H1 (cell line): ENCODE measurements around the gene DCDC1. TPM values are rescaled to one million over a fixed set of nuclear protein-coding genes. Genes with fewer than 3 reads are reported as not detected.
A peak's percentile ranks its signal among the peaks of the same experiment; 100 is the strongest.

Source experiments
- CTCF ChIA-PET: fragments of 300-600 bp; sonication (Branson Sonifier 250); formaldehyde crosslinking; loops from one replicate; lab custom pipeline; 2021; ENCODE audit not compliant: partially characterized antibody; lab: Charles Lee
- POLR2A ChIA-PET: fragments of 300-600 bp; sonication (Branson Sonifier 250); formaldehyde crosslinking; loops from one replicate; lab custom pipeline; 2021; ENCODE audit warnings: inconsistent platforms; ENCODE audit not compliant: partially characterized antibody; lab: Charles Lee
- DNase-seq, 2 experiments: peaks; one replicate each; pipeline versions ENCODE4 v3.0.0 to v3.0.0-alpha.2; 2010 to 2022; ENCODE audit warnings: low spot score in 2 of 2, low read depth in 1 of 2, mixed read lengths in 1 of 2
- FAIRE-seq: peaks from 2 replicates; lab custom pipeline; 2011; peaks lifted over from hg19 to GRCh38; lab: Jason Lieb, UNC
- H2AFZ ChIP-seq: 2 replicates; pipeline ENCODE4 v1.8.1; 2012; ENCODE audit warnings: low read length, inconsistent platforms
- H2AK5ac ChIP-seq: 2 replicates; pipeline ENCODE4 v1.6.1; 2013; ENCODE audit warnings: low read depth, low read length
- H2BK120ac ChIP-seq: replicated peaks from 2 replicates; pipeline ENCODE3; 2013; ENCODE audit warnings: low read depth, low read length, inconsistent platforms
- H2BK12ac ChIP-seq: 2 replicates; pipeline ENCODE4 v1.6.1; 2013; ENCODE audit warnings: low read depth, low read length
- H2BK15ac ChIP-seq: 2 replicates; pipeline ENCODE4 v1.6.1; 2013; ENCODE audit warnings: low read length
- H2BK20ac ChIP-seq: 2 replicates; pipeline ENCODE4 v1.6.1; 2013; ENCODE audit warnings: low read length
- H2BK5ac ChIP-seq: 2 replicates; pipeline ENCODE4 v1.6.1; 2013; ENCODE audit warnings: low read depth, low read length
- H3K14ac ChIP-seq: 2 replicates; pipeline ENCODE4 v1.6.1; 2013; ENCODE audit warnings: inconsistent platforms; ENCODE audit not compliant: insufficient read length
- H3K18ac ChIP-seq: 2 replicates; pipeline ENCODE4 v1.6.1; 2013; ENCODE audit warnings: low read length; ENCODE audit errors: extremely low read depth
- H3K23ac ChIP-seq: 2 replicates; pipeline ENCODE4 v1.6.1; 2013; ENCODE audit warnings: inconsistent platforms; ENCODE audit not compliant: insufficient read length
- H3K23me2 ChIP-seq: 2 replicates; pipeline ENCODE4 v1.6.1; 2013; ENCODE audit warnings: low read depth, low read length
- H3K27ac ChIP-seq: 2 replicates; pipeline ENCODE4 v1.6.1; 2011; ENCODE audit warnings: low read depth, low read length, inconsistent platforms
- H3K27me3 ChIP-seq, 4 experiments: replicated peaks in 1 of 4; 1 replicate in 1 of 4; 2 replicates in 3 of 4; pipeline versions ENCODE4 v1.6.1 to v1.8.1; 2011 to 2013; ENCODE audit warnings: low read length in 3 of 4, mild to moderate bottlenecking in 3 of 4, inconsistent platforms in 2 of 4, mixed read lengths in 2 of 4, moderate library complexity in 1 of 4; ENCODE audit not compliant: control insufficient read depth in 3 of 4, insufficient read depth in 3 of 4; ENCODE audit errors: extremely low read depth in 1 of 4
- H3K36me3 ChIP-seq, 4 experiments: 2 replicates each; pipeline versions ENCODE4 v1.6.1 to v1.8.1; 2011 to 2013; ENCODE audit warnings: mild to moderate bottlenecking in 4 of 4, low read length in 3 of 4, moderate library complexity in 2 of 4, control low read depth in 1 of 4, inconsistent platforms in 1 of 4; ENCODE audit not compliant: insufficient read depth in 4 of 4, control insufficient read depth in 2 of 4
- H3K4ac ChIP-seq: replicated peaks from 2 replicates; pipeline ENCODE3; 2013; ENCODE audit warnings: low read length, low read depth, mixed read lengths, inconsistent platforms; ENCODE audit not compliant: insufficient read length
- H3K4me1 ChIP-seq, 4 experiments: replicated peaks in 1 of 4; 1 replicate in 1 of 4; 2 replicates in 3 of 4; pipeline versions ENCODE4 v1.6.1 to v1.8.1; 2011 to 2013; ENCODE audit warnings: low read length in 3 of 4, inconsistent platforms in 2 of 4, mixed read lengths in 1 of 4; ENCODE audit not compliant: insufficient read depth in 4 of 4, control insufficient read depth in 3 of 4
- H3K4me2 ChIP-seq, 2 experiments: 2 replicates each; pipeline versions ENCODE4 v1.6.1 to v1.8.1; 2011 to 2013; ENCODE audit warnings: low read depth in 2 of 2, low read length in 2 of 2, control low read depth in 1 of 2, inconsistent platforms in 1 of 2, mild to moderate bottlenecking in 1 of 2; ENCODE audit not compliant: insufficient read depth in 1 of 2
- H3K4me3 ChIP-seq, 4 experiments: fragments of 200-600, 300-600 bp in 1 of 4; sonication (generic), shearing (Covaris generic), sonication (Bioruptor Twin) in 1 of 4; 2 replicates each; pipeline versions ENCODE4 v1.5.1 to v1.8.1; 2011 to 2016; ENCODE audit warnings: low read length in 4 of 4, low read depth in 3 of 4, control low read depth in 2 of 4, inconsistent platforms in 2 of 4, mild to moderate bottlenecking in 2 of 4, mixed read lengths in 1 of 4, moderate library complexity in 1 of 4; ENCODE audit not compliant: insufficient read depth in 2 of 4; ENCODE audit errors: extremely low read depth in 1 of 4
- H3K56ac ChIP-seq: replicated peaks from 2 replicates; pipeline ENCODE3; 2013; ENCODE audit warnings: low read depth, mild to moderate bottlenecking, mixed read lengths, low read length, inconsistent platforms; ENCODE audit not compliant: insufficient read length
- H3K79me1 ChIP-seq: 2 replicates; pipeline ENCODE4 v1.6.1; 2013; ENCODE audit warnings: low read depth, low read length, control low read depth
- H3K79me2 ChIP-seq, 2 experiments: 2 replicates each; pipeline versions ENCODE4 v1.6.1 to v1.8.1; 2012 to 2013; ENCODE audit warnings: low read length in 2 of 2, mild to moderate bottlenecking in 2 of 2, inconsistent platforms in 1 of 2; ENCODE audit not compliant: insufficient read depth in 2 of 2, control insufficient read depth in 1 of 2
- H3K9ac ChIP-seq, 4 experiments: replicated peaks in 1 of 4; 1 replicate in 1 of 4; 2 replicates in 3 of 4; pipeline versions ENCODE4 v1.6.1 to v1.8.1; 2011 to 2013; ENCODE audit warnings: low read depth in 3 of 4, low read length in 3 of 4, control low read depth in 2 of 4, mild to moderate bottlenecking in 2 of 4, moderate library complexity in 2 of 4, inconsistent platforms in 1 of 4; ENCODE audit errors: extremely low read depth in 1 of 4
- H3K9me3 ChIP-seq, 2 experiments: 2 replicates each; pipeline versions ENCODE4 v1.6.1 to v1.8.1; 2012 to 2013; ENCODE audit warnings: mild to moderate bottlenecking in 2 of 2, moderate library complexity in 2 of 2, control low read depth in 1 of 2, inconsistent platforms in 1 of 2, low read depth in 1 of 2, low read length in 1 of 2, mixed read lengths in 1 of 2; ENCODE audit not compliant: insufficient read depth in 2 of 2
- H4K20me1 ChIP-seq, 2 experiments: replicated peaks in 1 of 2; 2 replicates each; pipeline versions ENCODE3 to v1.8.1; 2011 to 2013; ENCODE audit warnings: inconsistent platforms in 2 of 2, low read length in 2 of 2, mild to moderate bottlenecking in 1 of 2; ENCODE audit not compliant: insufficient read depth in 2 of 2, control insufficient read depth in 1 of 2
- H4K5ac ChIP-seq: 2 replicates; pipeline ENCODE4 v1.6.1; 2013; ENCODE audit warnings: low read length, low read depth, mixed read lengths, inconsistent platforms; ENCODE audit not compliant: insufficient read length
- H4K8ac ChIP-seq: 2 replicates; pipeline ENCODE4 v1.8.0; 2013; ENCODE audit warnings: mild to moderate bottlenecking, moderate library complexity, low read length, inconsistent platforms; ENCODE audit not compliant: insufficient read depth; ENCODE audit errors: extremely low read depth
- H4K91ac ChIP-seq: replicated peaks from 2 replicates; pipeline ENCODE3; 2013; ENCODE audit warnings: low read length, mixed read lengths, inconsistent platforms; ENCODE audit not compliant: insufficient read length
- CEBPB ChIP-seq: IDR thresholded peaks from 2 replicates; pipeline ENCODE4 v1.6.1; 2012; ENCODE audit warnings: low read depth, low read length
- EGR1 ChIP-seq: IDR thresholded peaks from 2 replicates; pipeline ENCODE4 v1.6.1; 2011; ENCODE audit warnings: low read depth, low read length, borderline replicate concordance
- TAF7 ChIP-seq: optimal IDR thresholded peaks from 2 replicates; pipeline ENCODE3; 2011; ENCODE audit warnings: low read depth, mild to moderate bottlenecking, inconsistent platforms, low read length, moderate library complexity, borderline replicate concordance
- TBP ChIP-seq: IDR thresholded peaks from 2 replicates; pipeline ENCODE4 v1.6.1; 2011; ENCODE audit warnings: low read depth, low read length, improper control_type of control experiment
- TCF12 ChIP-seq: IDR thresholded peaks from 2 replicates; pipeline ENCODE4 v1.6.1; 2011; ENCODE audit warnings: low read depth, mild to moderate bottlenecking, low read length
- TEAD4 ChIP-seq: IDR thresholded peaks from 2 replicates; pipeline ENCODE4 v1.6.1; 2012; ENCODE audit warnings: low read depth, low read length, inconsistent platforms, mixed read lengths
- YY1 ChIP-seq: IDR thresholded peaks from 2 replicates; pipeline ENCODE4 v1.6.1; 2011; ENCODE audit warnings: low read depth, mild to moderate bottlenecking, low read length
- WGBS, 2 experiments: shearing (Covaris generic) in 1 of 2; methylation state at CpG; one replicate each; pipeline versions ENCODE4 v1.1.6 to v1.1.7; 2013 to 2015; ENCODE audit warnings: low lambda C conversion rate in 2 of 2, mixed read lengths in 2 of 2, inconsistent platforms in 1 of 2, low coverage in 1 of 2, missing lambda C conversion rate in 1 of 2; ENCODE audit not compliant: insufficient replicate concordance in 2 of 2, insufficient coverage in 1 of 2, insufficient read length in 1 of 2; ENCODE audit errors: extremely low coverage in 1 of 2, missing lambda C conversion rate in 1 of 2; 5-methylcytosine and 5-hydroxymethylcytosine counted together
- polyA plus RNA-seq, 7 experiments: library from polyadenylated mRNA; depleted of rRNA in 3 of 7; stranded (reverse) in 5 of 7; unstranded in 2 of 7; fragments of >200 nt in 5 of 7; fragments of 200-250 nt in 2 of 7; gene quantifications; 1 replicate in 5 of 7; 2 replicates in 1 of 7; 4 replicates in 1 of 7; pipeline versions ENCODE4 v1.2.1 to v1.2.3, GENCODE V29; 2011 to 2013; ENCODE audit warnings: missing spikeins in 2 of 7, mixed read lengths in 2 of 7
- total RNA-seq: library from RNA; stranded (reverse); fragmentation: NEBNext Ultra II Directional; extraction: Animal tissue kit (Norgen Biotek cat#: 25700); gene quantifications from 2 replicates; pipeline ENCODE4 v1.2.1, GENCODE V29; 2021

The DCDC1 gene
- total and polyA plus RNA-seq, 2 of the 8 experiments (the other 6 are each of a cell fraction or from before 2014, with no cell fraction given): 0.15 to 0.56 TPM

DNA sequence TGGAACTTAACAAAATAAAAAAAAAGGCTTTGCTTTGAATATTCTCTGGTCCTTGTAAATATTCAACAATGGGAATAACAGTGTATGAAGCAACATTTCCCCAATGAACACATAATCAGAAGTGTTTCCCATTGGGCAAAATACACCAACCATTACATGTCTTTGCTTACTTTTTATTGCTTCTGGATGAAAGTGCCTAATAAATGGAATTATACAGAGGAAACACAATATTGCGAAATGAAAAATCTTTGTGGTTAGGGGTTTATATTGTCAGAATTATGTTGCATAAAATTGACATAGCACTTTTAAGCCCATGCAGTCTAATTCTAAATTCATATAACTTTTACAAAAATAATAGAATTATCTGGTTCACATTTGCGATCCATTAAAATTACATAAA, 386.4 kb downstream of the DCDC1 start:
- H3K4me1 ChIP-seq: no peaks in the 10 kb centered on the region; a peak in 1 of 7 replicates
- TF ChIP-seq TAF7 (no peak), TEAD4 (no peak), TCF12 (no peak), EGR1 (no peak), TBP (no peak), CEBPB (0 out of 2 replicates have a peak, but pooled peaks have one; percentile 17), YY1 (no peak)
- TF ChIP-seq, all 59 proteins: peak for 1
- Histone ChIP-seq H2BK15ac (no peak overlapping the region), H3K56ac (no peak overlapping the region), H3K14ac (no peak overlapping the region), H4K91ac (no peak overlapping the region), H3K4me3 (no peak overlapping the region), H3K79me2 (no peaks in the 10 kb centered on the region), H3K79me1 (no peaks in the 10 kb centered on the region), H2BK20ac (no peak overlapping the region), H3K4me2 (no peak overlapping the region), H2AK5ac (no peak overlapping the region), H2AFZ (no peak overlapping the region), H3K23me2 (peaks cover 2% of the 10 kb centered on the region; the same call in 1 of the 2 replicates), H2BK5ac (no peak overlapping the region), H3K27ac (no peak overlapping the region), H2BK120ac (no peak overlapping the region), H3K4ac (no peak overlapping the region), H4K20me1 (no peaks in the 10 kb centered on the region), H4K5ac (no peak overlapping the region), H3K9me3 (no peaks in the 10 kb centered on the region), H2BK12ac (no peak overlapping the region), H4K8ac (no peak overlapping the region), H3K23ac (no peak overlapping the region), H3K9ac (no peak overlapping the region), H3K27me3 (no peaks in the 10 kb centered on the region), H3K18ac (no peak overlapping the region), H3K36me3 (no peaks in the 10 kb centered on the region)
- CTCF ChIA-PET: interaction anchor here (0.6 kb wide), 1 partner anchor 65 kb away, joined by 3 read pairs; no protein-coding TSS in a partner anchor
- FAIRE-seq: no peak
- WGBS, 2 experiments: 91% methylated on average over 2 of the region's 2 CpGs; no CpG with 5 or more reads in 1 of the 2 experiments
- POLR2A ChIA-PET: no interaction called here
- DNase-seq: no peak
